ENCODE data around the gene NCLN. TPM values are rescaled to one million over a fixed set of nuclear protein-coding genes. Genes with fewer than 3 reads are reported as not detected.
"Not testable (repeated sequence)": the region's sequence is repeated elsewhere in the genome, so short reads cannot be mapped to it uniquely, and the experiment has no call there.

The NCLN gene
- total and polyA plus RNA-seq, 7 donors = 15.4 to 86.1 (median 36.4) TPM

- no peaks in the 10 kb centered on the region for H3K27me3 ChIP-seq (ENCODE audit: insufficient read depth in 3 of 3, low read length in 2 of 3)
- DNase-seq (no peak), ATAC-seq (no peak)
- no peaks in the 10 kb centered on the region for H3K4me1 ChIP-seq
- no peaks in the 10 kb centered on the region for H3K9me3 ChIP-seq
- no peak overlapping the region for H3K27ac ChIP-seq
- TF ChIP-seq CTCF (IDR thresholded peaks at IDR 0.05) = no peak
- no peak overlapping the region for H3K4me3 ChIP-seq
- intact Hi-C loops (cut with DNase I) = no loop called here
- H3K36me3 ChIP-seq (ENCODE audit: insufficient read depth in 1 of 2, low read depth in 1 of 2) = peaks cover 0 to 42% of the 10 kb centered on the region in 2 donors
- WGBS, 3 donors = 91 to 94% (median 94%) methylated on average over 42 to 43 of the region's 43 CpGs
These were observed 13.4 kb downstream of the NCLN start for GRCh38 chr19:3198901-3199700.

DNA sequence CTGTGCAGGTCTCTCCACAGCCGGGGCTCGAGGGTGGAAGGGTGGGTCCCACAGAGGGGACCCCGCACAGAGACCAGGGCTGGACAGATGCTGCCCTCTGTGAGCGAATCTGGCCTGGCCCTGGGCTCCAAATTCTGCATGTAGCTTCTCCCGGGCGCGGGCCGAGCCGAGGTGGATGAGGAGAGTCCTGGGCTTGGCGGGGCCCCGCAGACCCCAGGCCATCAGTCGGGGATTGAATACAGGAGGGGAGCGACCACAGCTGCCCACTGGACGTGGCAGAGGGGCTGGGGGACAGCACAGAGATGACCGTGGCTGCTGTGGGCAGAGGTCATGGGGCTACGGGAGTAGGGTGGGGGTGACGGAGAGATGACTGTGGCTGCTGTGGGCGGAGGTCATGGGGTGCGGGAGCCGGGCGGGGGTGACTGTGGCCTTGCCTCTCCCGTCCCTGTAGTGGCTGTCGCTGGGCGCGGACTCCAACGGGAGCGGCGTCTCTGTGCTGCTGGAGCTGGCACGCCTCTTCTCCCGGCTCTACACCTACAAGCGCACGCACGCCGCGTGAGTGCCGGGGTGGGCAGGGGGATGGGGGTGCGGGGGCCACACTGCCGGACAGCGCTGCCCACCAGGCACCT is 15.5 kb downstream of the NCLN start:
- Histone ChIP-seq H3K4me3 (no peak overlapping the region), H3K27me3 (ENCODE audit: insufficient read depth in 3 of 3, low read length in 2 of 3) (no peaks in the 10 kb centered on the region), H3K9me3 (no peaks in the 10 kb centered on the region), H3K27ac (no peak overlapping the region), H3K36me3 (ENCODE audit: insufficient read depth in 1 of 2, low read depth in 1 of 2) (peaks cover 0 to 56% of the 10 kb centered on the region in 2 donors), H3K4me1 (no peaks in the 10 kb centered on the region)
- 94 to 96% (median 96%) methylated on average over 33 to 39 of the region's 39 CpGs for WGBS, 3 donors
- DNase-seq (no peak), ATAC-seq (no peak)
- TF ChIP-seq CTCF (IDR thresholded peaks at IDR 0.05) = no peak
- intact Hi-C loops (cut with DNase I) = no loop called here

GRCh38 chr19:3201911-3202310 is 16.2 kb downstream of the NCLN start:
- no peak for TF ChIP-seq CTCF (IDR thresholded peaks at IDR 0.05)
- Histone ChIP-seq H3K27ac (no peak overlapping the region), H3K9me3 (no peaks in the 10 kb centered on the region), H3K36me3 (ENCODE audit: insufficient read depth in 1 of 2, low read depth in 1 of 2) (peaks cover 0 to 57% of the 10 kb centered on the region in 2 donors), H3K4me1 (no peaks in the 10 kb centered on the region), H3K27me3 (ENCODE audit: insufficient read depth in 3 of 3, low read length in 2 of 3) (no peaks in the 10 kb centered on the region), H3K4me3 (no peak overlapping the region)
- WGBS, 3 donors = 93 to 95% (median 94%) methylated on average over 14 of the region's 14 CpGs
- DNase-seq = no peak
- intact Hi-C loops (cut with DNase I) = no loop called here
- ATAC-seq = no peak

DNA sequence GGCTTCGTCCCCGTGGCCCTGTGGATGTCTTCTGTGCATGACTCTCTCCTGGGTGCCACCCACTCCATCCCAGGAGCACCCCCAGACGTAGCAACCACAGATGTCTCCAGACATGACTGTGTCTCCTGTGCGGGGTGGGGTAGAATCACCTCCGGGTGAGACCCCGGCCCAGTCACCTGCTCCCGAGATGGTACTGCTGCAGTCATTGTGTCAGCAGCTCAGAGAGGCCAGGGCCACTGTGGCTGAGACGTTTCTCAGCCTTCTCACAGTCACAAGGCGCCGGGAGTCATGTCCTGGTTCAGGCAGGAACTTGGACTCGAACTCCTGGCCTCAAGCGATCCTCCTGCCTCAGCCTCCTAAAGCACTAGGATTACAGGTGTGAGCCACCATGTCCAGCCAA is 16.6 kb downstream of the NCLN start:
- H3K9me3 ChIP-seq = no peaks in the 10 kb centered on the region
- WGBS, 3 donors = 85 to 89% (median 88%) methylated on average over 12 of the region's 12 CpGs
- no peaks in the 10 kb centered on the region for H3K27me3 ChIP-seq (ENCODE audit: insufficient read depth in 3 of 3, low read length in 2 of 3)
- intact Hi-C loops (cut with DNase I) = no loop called here
- H3K4me1 ChIP-seq = no peaks in the 10 kb centered on the region
- H3K4me3 ChIP-seq = no peak overlapping the region
- peaks cover 0 to 60% of the 10 kb centered on the region in 2 donors for H3K36me3 ChIP-seq (ENCODE audit: insufficient read depth in 1 of 2, low read depth in 1 of 2)
- no peak for DNase-seq
- no peak for TF ChIP-seq CTCF (IDR thresholded peaks at IDR 0.05)
- no peak overlapping the region for H3K27ac ChIP-seq
- ATAC-seq = no peak

DNA sequence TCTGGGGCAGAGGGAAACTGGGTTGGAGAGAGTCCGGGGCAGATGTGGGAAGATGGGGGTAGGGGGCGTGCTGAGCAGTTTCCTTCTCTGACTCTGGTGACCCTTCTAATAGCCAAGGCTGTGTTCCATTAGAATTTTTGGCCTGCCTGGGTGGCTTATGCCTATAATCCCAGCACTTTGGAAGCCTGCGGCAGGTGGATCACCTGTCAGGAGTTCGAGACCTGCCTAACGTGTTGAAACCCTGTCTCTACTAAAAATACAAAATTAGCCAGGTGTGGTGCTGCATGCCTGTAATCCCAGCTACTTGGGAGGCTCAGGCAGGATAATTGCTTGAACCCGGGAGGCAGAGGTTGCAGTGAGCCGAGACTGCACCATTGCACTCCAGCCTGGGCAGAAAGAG is 17.2 kb downstream of the NCLN start:
- H3K27ac ChIP-seq; H3K9me3 ChIP-seq; H3K4me1 ChIP-seq; ATAC-seq; DNase-seq; intact Hi-C loops (cut with DNase I); H3K27me3 ChIP-seq (ENCODE audit: insufficient read depth in 3 of 3, low read length in 2 of 3); H3K4me3 ChIP-seq: not testable (repeated sequence)
- WGBS, 3 donors = 93 to 98% (median 96%) methylated on average over 7 of the region's 7 CpGs
- peaks cover 0 to 65% of the 10 kb centered on the region in 2 donors for H3K36me3 ChIP-seq (ENCODE audit: insufficient read depth in 1 of 2, low read depth in 1 of 2)

All from psoas muscle (tissue), 8 donors.